HG03571 (cell line): Measurements from ENCODE around the gene ASB1.

Source experiments
- ATAC-seq: cut with Tn5 transposase; IDR thresholded peaks from one replicate; pipeline ENCODE4 v1.9.1; 2021; ENCODE audit not compliant: unreplicated experiment

Gene ASB1

DNA sequence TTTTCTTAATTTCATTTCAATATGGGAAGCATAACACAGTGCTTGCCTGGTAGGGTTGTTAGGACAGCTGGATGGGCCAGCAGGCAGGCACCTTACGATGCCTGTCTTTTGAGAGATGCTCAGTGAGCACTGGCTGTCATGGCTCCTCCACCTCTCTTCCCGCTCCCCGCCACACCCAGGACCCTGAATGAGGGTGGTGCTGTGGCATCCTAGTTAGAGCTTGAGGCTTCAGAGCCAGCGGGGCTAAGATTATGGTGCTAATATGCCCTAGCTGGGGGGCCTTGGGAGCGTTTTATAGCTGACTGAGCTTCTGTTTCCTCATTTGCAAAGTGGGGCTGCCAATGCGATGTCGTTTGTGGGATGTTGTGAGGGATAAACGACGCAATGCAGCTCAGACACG, 37.7 kb downstream of the ASB1 start:
- no peak for ATAC-seq

DNA sequence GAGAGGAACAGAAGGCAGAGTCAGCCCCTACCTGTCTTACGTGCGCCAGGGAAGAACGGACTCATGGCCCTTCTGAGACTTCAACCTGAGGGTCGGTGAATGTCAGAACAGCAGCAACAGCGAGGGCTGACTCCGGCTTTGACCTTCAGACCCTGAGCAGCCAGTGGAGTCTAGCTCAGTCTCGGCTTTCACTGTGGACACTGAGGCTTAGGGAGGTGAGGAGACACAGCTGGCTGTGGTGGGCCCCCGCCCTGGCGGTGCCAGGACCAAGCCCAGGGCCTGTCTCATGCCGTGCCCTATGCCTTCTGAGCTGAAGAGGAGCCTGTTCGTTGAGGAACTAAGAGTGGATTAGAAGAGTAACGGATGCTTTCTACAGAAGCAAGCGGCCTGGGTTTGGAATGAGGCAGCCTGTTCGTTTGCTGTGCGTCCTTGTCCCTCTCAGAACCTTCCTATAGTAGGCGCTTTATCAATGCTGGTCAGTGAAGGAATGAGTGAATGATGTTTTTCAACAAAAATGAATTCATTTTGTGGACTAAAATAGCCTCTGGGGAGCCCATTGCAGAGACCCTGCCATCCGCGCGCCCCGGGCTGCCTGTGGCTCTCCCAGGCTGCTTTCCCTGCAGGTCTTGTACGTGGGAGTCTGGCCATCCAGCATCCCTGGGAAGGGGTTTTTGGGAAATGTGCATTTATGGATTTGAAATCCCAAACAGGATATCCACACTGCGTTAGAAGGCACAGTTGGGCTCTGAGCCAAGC, 38.9 kb downstream of the ASB1 start:
- no peak for ATAC-seq

DNA sequence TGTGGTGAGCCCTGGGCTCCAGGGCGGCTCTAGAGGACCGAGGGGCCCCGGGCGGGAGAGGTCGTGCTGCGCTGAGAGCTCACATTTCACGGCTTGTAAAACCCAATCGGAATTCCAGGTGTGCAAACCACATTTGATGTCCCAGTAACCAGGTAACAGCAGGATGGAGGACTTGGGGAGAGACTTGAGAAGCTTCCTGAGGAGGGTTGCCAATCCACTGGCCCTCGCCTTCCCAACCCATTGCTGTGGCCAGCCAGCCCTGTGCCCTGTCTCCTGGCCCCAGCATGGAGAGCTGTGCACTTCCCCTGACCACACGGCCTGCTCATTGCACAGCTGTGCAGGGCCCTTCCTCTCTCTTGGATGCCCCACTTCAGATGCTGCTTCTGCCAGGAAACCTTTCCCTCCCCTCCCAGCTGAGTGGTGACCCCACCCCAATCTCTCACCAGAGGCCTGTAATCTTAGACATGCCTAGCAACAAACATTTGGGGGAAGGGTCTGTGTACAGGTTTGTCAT, 39.6 kb downstream of the ASB1 start:
- ATAC-seq: no peak

DNA sequence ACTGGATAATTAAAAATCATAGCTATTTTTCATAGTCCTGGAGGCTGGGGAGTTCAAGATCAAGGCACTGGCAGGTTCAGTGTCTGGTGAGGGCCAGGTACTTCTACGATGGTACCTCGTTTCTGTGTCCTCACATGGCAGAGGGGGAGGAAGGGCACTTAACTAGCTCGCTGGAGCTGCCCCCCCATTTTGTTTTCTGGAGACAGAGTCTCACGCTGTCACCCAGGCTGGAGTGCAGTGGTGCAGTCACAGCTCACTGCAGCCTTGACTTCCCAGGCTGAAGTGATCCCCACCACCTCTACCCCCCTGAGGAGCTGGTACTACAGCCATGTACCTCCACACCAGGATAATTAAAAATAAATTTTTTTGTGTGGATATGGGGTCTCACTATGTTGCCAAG, 40.3 kb downstream of the ASB1 start:
- no peak for ATAC-seq

DNA sequence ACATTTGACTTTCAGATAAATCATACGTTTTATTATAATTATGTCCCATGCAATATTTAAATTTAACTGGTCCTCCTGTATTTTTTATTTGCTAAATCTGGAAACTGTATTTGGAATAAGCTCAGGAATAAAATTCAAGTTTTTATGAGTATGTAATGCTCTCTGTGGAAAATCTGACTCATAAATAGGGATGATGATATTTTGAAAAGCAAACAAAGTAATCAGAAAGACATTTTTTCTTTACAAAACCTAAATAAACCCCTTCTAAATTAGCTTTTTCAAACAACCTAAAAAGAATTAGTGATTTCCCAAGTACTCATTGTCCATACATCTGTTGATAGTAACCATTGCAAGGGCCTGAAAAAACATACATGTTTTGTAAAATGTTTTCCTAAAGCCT, 41.1 kb downstream of the ASB1 start:
- no peak for ATAC-seq

DNA sequence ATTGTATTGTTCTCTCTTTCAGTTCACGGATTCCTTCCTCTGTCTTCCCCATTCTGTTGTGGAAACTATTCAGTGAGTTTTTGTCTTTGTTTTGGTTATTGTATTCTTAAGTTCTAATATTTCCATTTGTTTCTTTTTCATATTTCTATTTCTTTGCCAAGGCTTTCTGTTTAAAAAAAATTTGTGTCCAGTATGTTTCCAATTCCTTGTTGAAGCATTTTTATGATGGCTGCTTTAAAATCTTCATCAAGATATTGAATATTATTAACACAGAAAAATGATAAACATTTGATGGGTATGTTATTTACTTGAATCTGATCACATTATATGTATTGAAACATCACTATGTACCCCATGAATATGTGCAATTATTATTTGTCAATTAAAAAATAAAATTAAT, 42.4 kb downstream of the ASB1 start:
- ATAC-seq: no peak

DNA sequence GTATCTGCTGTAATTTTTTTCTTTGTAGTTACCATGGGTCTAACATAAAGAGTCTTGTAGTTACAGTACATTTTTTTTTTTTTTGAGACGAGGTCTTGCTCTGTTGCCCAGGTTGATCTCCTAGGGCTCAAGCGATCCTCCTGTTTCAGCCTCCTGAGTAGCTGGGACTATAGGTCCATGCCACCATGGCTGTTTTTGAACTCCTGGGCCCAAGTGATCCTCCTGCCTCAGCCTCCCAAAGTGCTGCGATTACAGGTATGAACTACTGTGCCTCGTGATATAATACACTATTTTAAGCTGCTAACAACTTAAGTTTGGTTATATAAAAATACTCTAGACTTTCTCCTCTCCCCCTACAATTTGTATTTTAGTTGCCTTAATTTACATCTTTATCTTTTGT, 46.3 kb downstream of the ASB1 start:
- ATAC-seq: no peak

DNA sequence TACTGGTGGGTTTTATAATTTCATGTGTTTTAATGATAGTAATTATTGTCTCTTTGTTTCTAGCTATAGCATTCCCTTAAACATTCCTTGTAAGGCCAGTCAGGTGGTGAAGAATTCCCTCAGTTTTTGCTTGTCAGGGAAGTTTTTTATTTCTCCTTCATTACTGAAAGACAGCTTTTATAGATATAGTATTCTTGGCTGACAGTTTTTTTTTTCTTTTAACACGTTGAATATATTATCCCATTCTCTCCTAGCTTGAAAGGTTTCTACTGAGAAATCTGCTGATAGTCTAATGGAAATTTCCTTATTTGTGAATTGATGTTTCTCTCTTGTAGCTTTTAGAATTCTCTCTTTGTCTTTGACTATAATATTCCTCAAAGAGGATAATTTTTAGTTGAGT, 46.8 kb downstream of the ASB1 start:
- no peak for ATAC-seq

DNA sequence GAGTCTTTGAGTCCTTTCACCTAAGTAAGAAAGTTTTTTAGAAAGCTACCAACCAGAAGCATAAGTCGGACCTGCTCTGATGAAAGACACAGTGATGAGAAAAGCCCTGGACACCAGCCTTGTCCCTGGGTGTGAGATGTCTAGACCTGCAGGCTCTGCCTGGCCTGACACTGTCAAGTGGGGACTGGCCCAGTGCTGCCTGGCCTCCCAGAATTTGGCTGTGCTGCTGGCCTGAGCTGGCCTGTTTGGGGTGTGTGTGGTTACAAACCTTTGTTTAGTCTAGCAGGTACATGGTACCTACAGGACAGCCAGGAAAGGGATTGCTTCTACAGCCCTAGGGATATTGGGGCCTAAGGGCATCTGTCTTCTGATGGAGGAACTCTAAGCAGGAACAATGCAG, 48.3 kb downstream of the ASB1 start:
- ATAC-seq: no peak

DNA sequence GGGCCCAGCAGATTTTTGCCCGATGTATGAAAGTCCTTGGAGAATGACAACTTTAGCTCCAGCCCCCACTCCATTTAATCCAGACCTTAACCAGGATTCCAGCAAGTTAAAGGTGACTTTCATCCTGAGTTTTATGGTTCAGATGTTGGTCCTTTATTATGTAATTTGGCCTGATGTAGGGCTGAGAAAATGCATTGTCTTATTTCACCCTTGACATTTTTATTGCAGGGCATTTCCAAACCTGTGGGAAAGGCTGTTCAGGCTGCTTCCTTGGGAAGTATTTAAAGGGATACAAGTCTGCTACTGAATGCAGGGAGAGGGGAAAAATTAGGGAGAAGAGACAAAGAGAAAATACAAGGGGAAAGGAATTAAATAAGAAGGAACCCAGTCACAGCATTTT, 48.8 kb downstream of the ASB1 start:
- no peak for ATAC-seq

DNA sequence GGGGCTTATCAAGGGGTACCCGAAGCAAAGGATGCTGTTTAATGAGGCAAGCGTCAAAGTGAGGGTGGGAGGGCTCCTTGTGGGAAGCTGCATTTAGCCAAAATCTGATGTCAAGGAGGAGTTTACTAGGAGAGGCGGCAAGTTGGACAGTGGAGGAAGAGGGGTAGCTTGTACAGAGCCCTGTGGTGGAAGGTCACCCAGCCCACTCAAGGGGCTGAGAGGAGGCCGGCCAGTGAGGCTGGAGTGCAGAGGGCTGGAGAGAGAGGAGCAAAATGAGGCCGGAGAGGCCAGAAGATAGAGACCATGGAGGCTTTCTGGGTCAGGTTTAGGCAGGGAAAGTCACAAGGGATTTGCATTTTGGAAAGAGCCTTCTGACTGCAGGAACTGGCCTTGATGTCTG, 49.5 kb downstream of the ASB1 start:
- no peak for ATAC-seq

DNA sequence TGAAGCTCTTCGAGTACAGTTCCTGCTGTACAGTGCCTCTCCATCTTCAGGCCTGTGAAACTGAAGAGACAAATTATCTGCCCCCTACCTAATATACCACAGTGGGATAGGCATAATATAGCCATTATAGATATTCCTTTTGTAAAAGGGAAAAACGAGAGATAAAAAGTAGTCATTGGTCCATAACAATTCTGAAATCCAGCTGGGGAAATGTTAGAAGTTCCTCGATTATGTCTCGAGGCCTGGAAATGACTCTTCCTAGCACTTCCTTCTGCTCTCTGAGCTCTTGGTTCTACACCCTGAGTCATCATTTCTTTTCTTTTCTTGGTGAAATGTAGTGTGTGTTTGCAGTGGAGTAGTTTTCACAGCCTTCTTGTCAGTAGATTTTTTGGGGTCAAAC, 51.5 kb downstream of the ASB1 start:
- ATAC-seq: no peak

DNA sequence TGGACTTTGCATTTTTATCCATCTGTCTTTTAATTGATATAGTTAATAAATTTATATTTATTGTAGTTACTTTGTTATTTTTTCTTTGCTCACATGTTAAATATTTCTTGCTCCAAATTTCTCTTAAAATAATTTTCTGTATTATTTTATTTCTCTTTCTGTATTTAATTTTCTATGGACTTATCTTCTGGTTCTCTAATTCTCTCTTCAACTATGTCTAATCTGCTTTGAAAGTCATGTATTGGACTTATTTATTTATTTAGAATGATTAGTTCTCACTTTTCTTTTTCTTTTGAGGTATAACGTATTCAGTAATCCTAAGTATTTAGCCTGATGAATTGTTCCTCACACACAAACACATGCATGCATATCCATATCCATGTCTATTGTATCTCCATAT, 53.1 kb downstream of the ASB1 start:
- no peak for ATAC-seq

DNA sequence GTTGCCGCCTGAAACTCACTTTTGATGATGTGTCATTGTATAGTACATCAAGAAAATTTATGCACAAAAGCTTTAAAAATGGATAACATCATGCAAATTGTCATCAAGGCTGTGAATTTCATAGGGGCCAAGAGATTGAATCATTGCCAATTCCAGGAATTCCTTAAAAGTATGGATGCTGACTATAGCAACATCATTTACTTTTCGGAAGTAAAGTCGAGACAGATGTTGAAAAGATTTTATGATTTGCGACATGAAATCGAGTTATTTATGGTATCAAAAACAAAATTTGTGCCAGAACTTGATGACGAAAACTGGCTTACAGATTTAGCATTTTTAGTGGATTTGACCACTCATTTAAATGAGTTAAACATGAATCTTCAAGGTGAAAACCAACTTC, 56.3 kb downstream of the ASB1 start:
- no peak for ATAC-seq

DNA sequence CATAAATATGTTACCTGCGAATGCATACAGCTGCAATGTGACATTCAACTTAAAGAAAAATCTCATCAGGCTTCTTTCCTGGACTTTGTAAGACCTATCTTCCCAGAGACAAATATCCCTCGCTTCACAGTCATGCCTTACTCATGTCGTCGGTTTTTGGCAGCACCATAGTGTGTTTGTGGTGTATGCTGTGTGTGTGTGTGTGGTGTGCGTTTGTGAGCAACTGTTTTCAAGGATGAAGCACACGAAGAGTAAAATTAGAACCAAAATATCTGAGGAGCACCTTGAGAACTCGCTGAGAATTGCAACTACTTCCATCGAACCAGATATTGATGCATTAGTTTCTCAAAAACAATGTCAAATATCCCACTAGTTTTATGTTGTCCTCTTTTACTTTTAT, 56.9 kb downstream of the ASB1 start:
- no peak for ATAC-seq

DNA sequence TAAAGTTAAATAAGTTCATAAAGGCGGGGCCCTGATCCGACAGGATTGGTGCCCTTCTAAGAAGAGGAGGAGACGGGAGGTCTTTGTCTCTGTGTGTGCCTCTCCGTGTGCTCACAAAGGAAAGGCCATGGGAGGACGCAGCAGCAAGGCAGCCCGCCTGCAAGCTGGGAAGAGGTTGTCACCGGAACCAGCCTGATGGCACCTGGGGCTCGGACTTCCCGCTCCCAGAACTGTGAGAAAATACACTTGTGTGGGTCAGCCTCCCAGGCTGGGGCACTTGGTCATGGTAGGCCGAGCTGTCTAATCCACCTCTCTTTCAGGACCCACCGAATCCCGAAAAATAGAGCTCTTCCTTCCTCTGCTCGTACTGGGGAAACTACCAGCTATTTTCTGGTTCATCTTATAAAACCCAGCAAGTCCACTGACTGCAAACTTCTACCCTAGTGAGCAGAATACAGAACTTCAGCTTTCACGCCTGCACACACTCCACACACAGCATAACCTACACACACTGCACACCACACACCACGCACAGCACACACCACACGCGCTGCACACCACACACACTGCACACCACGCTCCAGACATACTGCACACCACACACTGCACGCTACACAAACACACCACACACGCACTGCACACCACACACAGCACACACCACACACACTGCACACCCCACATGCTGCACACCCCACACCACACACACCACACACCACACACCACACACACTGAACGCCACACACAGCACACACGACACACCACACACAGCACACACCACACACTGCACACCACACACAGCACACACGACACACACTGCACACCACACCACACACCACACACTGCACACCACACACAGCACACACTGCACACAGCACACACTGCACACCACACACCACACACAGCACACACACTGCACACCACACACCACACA, 58.1 kb downstream of the ASB1 start:
- ATAC-seq: no peak

DNA sequence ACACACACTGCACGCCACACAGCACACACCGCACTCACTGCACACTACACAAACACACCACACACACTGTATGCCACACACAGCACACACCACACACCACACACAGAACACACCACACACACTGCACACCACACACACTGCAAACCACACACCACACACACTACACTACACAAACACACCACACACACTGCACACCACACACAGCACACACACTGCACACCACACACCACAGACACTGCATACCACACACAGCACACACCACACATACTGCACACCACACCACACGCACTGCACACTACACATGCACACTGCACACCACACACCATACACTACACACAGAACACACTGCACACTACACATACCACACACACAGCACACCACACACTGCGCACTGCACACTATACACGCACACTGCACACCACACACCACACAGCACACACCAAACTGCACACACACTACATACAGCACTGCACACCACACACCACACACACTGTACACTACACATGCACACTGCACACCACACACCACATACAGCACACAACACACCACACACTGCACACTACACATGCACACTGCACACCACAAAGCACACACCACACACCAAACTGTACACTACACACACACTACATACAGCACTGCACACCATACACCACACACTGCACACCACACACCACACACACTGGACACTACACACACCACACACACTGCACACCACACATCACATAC, 59.6 kb downstream of the ASB1 start:
- ATAC-seq: no peak

DNA sequence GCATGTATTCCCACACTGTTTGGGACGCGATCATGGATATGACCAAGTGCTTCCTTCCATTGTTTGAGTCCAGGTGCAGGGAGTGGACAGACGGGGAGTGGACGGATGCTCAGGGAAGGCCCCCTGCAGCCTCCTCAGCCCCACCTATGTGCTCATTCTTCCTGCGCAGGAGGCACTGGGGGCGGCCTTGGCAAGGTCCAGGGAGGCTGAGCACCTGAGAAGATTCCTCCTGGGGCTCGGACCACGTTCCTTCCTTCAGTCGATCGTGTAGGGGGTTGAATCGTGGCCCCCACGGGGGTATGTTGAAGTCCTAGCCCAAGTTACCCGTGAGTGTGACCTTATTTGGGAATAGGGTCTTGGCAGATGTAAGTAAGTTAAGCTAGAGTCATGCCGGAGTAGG, 60.4 kb downstream of the ASB1 start:
- no peak for ATAC-seq

DNA sequence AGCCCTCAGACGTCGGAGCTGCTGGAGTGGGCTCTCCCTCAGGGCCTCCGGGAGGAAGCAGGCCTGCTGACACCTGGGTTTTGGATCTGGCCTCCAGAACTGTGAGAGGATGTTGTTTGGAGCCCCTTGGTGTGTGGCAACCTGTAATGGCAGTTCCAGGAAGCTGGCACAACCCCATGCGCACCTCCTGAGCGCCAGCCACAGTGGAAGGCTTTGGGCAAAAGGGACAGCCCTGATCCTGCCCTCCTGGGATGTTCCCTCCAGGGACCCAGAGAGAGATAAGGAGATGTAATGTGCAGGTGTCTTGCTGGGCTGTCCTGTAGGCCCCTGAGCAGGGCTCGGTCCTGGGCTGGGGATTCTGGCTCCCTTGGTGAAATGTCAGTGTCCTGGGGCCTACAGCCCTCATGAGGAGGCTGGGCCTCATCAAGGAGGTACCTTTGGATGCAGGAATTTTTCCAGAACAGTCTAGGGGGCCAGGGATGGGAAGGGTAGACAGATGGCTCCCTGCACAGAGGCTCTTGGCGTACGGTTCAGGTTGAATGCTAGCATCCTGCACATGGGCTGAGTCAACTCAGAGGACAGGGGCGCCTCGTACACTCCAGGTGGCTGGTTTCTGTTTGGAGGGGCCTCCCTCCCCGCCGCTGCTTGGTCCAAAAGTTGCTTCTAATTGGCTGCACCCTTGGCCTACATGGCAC, 61.1 kb downstream of the ASB1 start:
- no peak for ATAC-seq

DNA sequence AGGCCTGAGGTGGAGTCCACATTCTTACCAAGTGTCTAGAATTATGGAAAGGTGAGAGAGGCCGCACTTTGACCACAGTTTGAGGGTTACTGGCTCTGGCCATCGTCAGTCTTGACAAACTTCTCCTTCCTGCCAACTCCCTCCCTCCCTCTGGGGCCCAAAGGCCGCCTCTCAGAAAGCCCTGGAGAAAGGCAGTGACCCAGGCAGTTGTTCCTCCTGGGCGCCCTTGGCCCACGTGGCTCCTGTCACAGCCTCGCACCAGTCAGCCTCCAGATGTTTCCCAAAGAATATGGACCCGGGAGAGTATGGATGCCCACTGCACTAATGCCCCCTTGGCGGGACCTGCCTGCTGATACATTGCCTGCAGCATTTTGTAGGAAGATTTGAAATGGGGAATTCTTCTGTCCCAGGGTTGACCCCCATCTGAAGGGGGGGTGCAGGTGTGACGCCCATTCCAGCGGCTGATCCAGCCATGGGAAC, 61.7 kb downstream of the ASB1 start:
- ATAC-seq: no peak

DNA sequence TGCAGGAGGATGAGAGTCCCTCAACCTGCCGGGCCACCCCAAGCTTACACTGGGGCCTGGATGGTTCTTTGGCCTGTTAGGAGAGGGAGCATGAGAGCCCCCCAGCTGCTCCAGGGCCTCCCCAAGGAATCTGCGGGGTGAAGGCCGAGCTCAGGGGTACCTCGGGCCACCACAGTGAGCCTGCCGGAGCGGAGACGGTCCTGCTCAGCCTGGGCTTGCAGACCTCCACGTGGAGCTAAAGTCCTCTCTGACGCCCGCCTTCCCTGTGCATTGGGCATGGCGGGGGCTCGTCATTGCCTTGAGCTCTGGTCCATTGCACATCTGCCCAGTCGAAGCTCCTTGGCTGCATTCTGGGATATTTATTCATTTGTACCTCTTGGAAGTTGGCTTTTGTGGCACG, 62.7 kb downstream of the ASB1 start:
- ATAC-seq: no peak
